K562 (cell line): ENCODE data around the gene MICAL2. TPM values are rescaled to one million over a fixed set of nuclear protein-coding genes. Genes with fewer than 3 reads are reported as not detected.

Source experiments
- CEBPZ ChIP-seq: fragments of 150-350 bp; IDR thresholded peaks from 2 replicates; pipeline ENCODE4 v1.6.1; 2014; ENCODE audit warnings: low read depth, mild to moderate bottlenecking, low read length, borderline replicate concordance
- COPS2 ChIP-seq: fragments of 450-650 bp; conservative IDR thresholded peaks from 2 replicates; pipeline ENCODE4 v1.6.1; 2016; ENCODE audit warnings: mild to moderate bottlenecking, moderate library complexity
- HNRNPK ChIP-seq: fragments of 200-400 bp; formaldehyde crosslinking; IDR thresholded peaks from one replicate; pipeline ENCODE4 v1.6.1; 2018; ENCODE audit warnings: mild to moderate bottlenecking, low read depth, low read length; ENCODE audit not compliant: poor library complexity, severe bottlenecking
- HSF4 ChIP-seq: fragments of 250-450 bp; sonication (Bioruptor Pico); IDR thresholded peaks from 2 replicates; pipeline ENCODE4 v2.1.2; 2022; ENCODE audit warnings: mild to moderate bottlenecking, moderate library complexity, borderline replicate concordance
- IRF1 ChIP-seq: sonication (generic); formaldehyde crosslinking; IDR thresholded peaks from 2 replicates; pipeline ENCODE4 v1.8.0; 2022; ENCODE audit warnings: missing genetic modification reagents, mild to moderate bottlenecking, borderline replicate concordance
- KDM1A ChIP-seq, 2 experiments: fragments of 450-650 bp; IDR thresholded peaks; 2 replicates each; pipeline ENCODE4 v1.6.1; 2016; ENCODE audit warnings: mild to moderate bottlenecking in 2 of 2
- KDM4B ChIP-seq, 2 experiments: fragments of 450-650 bp in 1 of 2; sonication (generic) in 1 of 2; IDR thresholded peaks; 2 replicates each; pipeline ENCODE4 v1.6.1; 2016 to 2017; ENCODE audit warnings: borderline replicate concordance in 2 of 2, antibody characterized with exemption in 1 of 2, low read depth in 1 of 2, mild to moderate bottlenecking in 1 of 2
- MAX ChIP-seq: sonication (generic); formaldehyde crosslinking; IDR thresholded peaks from 2 replicates; pipeline ENCODE4 v1.9.0; 2022; ENCODE audit warnings: mild to moderate bottlenecking, missing genetic modification reagents
- NCOA1 ChIP-seq: fragments of 450-650 bp; IDR thresholded peaks from 2 replicates; pipeline ENCODE4 v1.6.1; 2016; ENCODE audit warnings: low read depth
- PHF21A ChIP-seq: fragments of 450-650 bp; IDR thresholded peaks from 2 replicates; pipeline ENCODE4 v1.6.1; 2017; ENCODE audit warnings: low read depth, borderline replicate concordance
- POLR2G ChIP-seq: fragments of 200-400 bp; formaldehyde crosslinking; IDR thresholded peaks from 2 replicates; pipeline ENCODE4 v1.6.1; 2017; ENCODE audit warnings: low read depth, mild to moderate bottlenecking, antibody characterized with exemption, low read length, moderate library complexity
- PRPF4 ChIP-seq: fragments of 200-400 bp; formaldehyde crosslinking; IDR thresholded peaks from one replicate; pipeline ENCODE4 v1.6.1; 2017; ENCODE audit warnings: low read length, low read depth, mild to moderate bottlenecking; ENCODE audit not compliant: insufficient read depth, poor library complexity, severe bottlenecking
- RBM39 ChIP-seq: fragments of 200-400 bp; formaldehyde crosslinking; optimal IDR thresholded peaks from 2 replicates; pipeline ENCODE3; 2018; ENCODE audit warnings: low read depth, low read length
- SMARCA5 ChIP-seq: fragments of 450-650 bp; IDR thresholded peaks from 2 replicates; pipeline ENCODE4 v1.6.1; 2016
- SMC3 ChIP-seq: conservative IDR thresholded peaks from 2 replicates; pipeline ENCODE4 v1.6.1; 2011; ENCODE audit warnings: low read depth, low read length, improper control_type of control experiment; ENCODE audit not compliant: insufficient read depth
- STAG1 ChIP-seq: sonication (generic); formaldehyde crosslinking; IDR thresholded peaks from 2 replicates; pipeline ENCODE4 v1.5.0; 2020; ENCODE audit warnings: missing genetic modification reagents, borderline replicate concordance
- TCF7 ChIP-seq: sonication (generic); IDR thresholded peaks from 2 replicates; pipeline ENCODE4 v1.6.1; 2016; ENCODE audit warnings: antibody characterized with exemption, borderline replicate concordance
- XRCC3 ChIP-seq: fragments of 450-650 bp; IDR thresholded peaks from 2 replicates; pipeline ENCODE4 v1.6.1; 2017; ENCODE audit warnings: mild to moderate bottlenecking, moderate library complexity
- ZBTB7A ChIP-seq: IDR thresholded peaks from 2 replicates; pipeline ENCODE4 v1.6.1; 2011; ENCODE audit warnings: low read depth, mild to moderate bottlenecking, low read length, moderate library complexity, borderline replicate concordance; ENCODE audit not compliant: control insufficient read depth
- ZNF133 ChIP-seq: fragments of 250-450 bp; sonication (Bioruptor Pico); IDR thresholded peaks from 2 replicates; pipeline ENCODE4 v1.4.0; 2020; ENCODE audit warnings: mild to moderate bottlenecking
- ZNF165 ChIP-seq: fragments of 250-450 bp; sonication (Bioruptor Pico); IDR thresholded peaks from 2 replicates; pipeline ENCODE4 v1.4.0; 2020; ENCODE audit warnings: borderline replicate concordance
- ZNF384 ChIP-seq: IDR thresholded peaks from 2 replicates; pipeline ENCODE4 v1.6.1; 2012; ENCODE audit warnings: low read depth, low read length, improper control_type of control experiment
- ZNF507 ChIP-seq: conservative IDR thresholded peaks from 2 replicates; pipeline ENCODE4 v1.6.1; 2017; ENCODE audit warnings: missing genetic modification characterization, missing compliant biosample characterization
- polyA plus RNA-seq, 8 experiments: library from polyadenylated mRNA; depleted of rRNA in 4 of 8; stranded (reverse) in 5 of 8; unstranded in 3 of 8; fragments of >200 nt; fragmentation: Nextera tagmentation in 2 of 8; fragmentation: Illumina TruSeq in 1 of 8; extraction: Ambion mirVana in 2 of 8; extraction: Trizol in 1 of 8; gene quantifications; 2 replicates each; pipeline versions ENCODE4 v1.2.1 to v1.2.3, GENCODE V29; 2011 to 2014; ENCODE audit warnings: inconsistent platforms in 1 of 8, missing spikeins in 1 of 8
- total RNA-seq, 7 experiments: library from RNA; depleted of rRNA in 6 of 7; stranded (reverse); fragments of >200 nt in 6 of 7; fragmentation: Illumina TruSeq in 2 of 7; extraction: Trizol in 2 of 7; gene quantifications; 2 replicates each; pipeline versions ENCODE4 v1.2.1 to v1.2.3, GENCODE V29; 2011 to 2021; ENCODE audit warnings: low replicate concordance in 1 of 7
- TF ChIP-seq, protein P1 (sequence below): sonication (generic); formaldehyde crosslinking; IDR thresholded peaks from 2 replicates; pipeline ENCODE4 v1.8.0; 2022; ENCODE audit warnings: mild to moderate bottlenecking, missing genetic modification reagents

The MICAL2 gene
- total and polyA plus RNA-seq, 9 of the 15 experiments (the other 6 are each of a cell fraction or from before 2014, with no cell fraction given), result 4.7 to 64.2 (median 33.6) TPM

DNA sequence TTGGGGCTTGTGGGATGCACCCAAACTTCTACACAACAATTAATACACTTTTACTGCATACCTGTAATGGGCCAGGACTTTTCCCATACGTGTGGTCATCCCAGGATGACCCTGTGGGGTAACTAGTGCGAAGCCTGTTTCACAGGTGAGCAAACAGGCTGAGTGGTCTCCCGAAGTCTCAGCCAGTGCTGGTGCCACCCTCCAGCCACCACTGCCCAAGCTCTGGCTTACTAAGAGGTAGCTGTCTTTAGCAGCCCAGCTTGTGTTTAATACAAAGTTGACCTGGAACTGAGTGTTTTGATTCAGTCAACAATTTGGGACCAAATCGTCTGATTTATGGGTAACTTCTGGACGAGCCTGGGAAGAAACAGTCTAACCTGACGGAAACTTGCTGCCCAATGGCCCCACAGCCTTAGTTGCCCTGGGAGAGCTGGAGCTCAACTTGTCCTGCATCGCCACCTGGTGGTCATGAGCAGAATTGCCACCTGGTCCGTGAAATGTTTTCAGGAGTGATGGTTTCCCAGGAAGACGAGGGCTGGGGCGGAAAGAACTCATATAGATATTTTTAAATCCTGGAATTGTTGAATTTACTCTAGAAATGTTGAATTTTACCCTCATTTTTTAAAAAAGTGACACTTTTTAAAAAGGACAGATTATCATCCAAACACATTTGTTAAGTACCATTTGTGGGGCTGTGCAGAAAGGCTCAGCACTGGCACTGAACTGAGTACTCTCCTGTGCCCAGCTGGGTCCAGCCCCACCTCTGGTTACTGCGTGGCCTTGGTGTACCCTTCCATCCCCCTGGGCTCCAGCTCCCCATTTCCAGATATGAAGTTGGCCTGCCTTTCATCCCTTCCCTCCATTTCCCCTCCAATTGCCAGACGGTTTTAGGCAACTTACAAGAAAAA, 171.4 kb downstream of the MICAL2 start (continued):
- TF ChIP-seq ZBTB7A (no peak), ZNF133 (CRISPR knock-in tag) (no peak), ZNF384 (no peak), SMARCA5 (no peak), ZNF165 (no peak), KDM4B (IDR thresholded peaks at IDR 0.05; ENCODE audit: borderline replicate concordance in 2 of 2, low read depth in 1 of 2) (no peak), KDM1A (IDR thresholded peaks at IDR 0.05) (no peak), HNRNPK (no peak), STAG1 (CRISPR knock-in tag) (peak; percentile 99), SMC3 (peak; percentile 100), TCF7 (no peak), CEBPZ (no peak), XRCC3 (no peak), RBM39 (no peak), PHF21A (no peak), POLR2G (no peak), PRPF4 (no peak), IRF1 (CRISPR knock-in tag) (no peak), ZNF507 (tag) (no peak), NCOA1 (no peak), COPS2 (no peak), MAX (CRISPR knock-in tag) (no peak; the same call in 1 of the 2 replicates), HSF4 (CRISPR knock-in tag) (no peak)
- TF ChIP-seq, protein P1, sequence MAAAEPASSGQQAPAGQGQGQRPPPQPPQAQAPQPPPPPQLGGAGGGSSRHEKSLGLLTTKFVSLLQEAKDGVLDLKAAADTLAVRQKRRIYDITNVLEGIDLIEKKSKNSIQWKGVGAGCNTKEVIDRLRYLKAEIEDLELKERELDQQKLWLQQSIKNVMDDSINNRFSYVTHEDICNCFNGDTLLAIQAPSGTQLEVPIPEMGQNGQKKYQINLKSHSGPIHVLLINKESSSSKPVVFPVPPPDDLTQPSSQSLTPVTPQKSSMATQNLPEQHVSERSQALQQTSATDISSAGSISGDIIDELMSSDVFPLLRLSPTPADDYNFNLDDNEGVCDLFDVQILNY (CRISPR knock-in tag), result no peak
